ENCODE results near the gene LZTR1.

LZTR1 gene

GRCh38 chr22:20987375-20987774 lies 5.3 kb downstream of the LZTR1 start:
- H3K36me3 ChIP-seq (replicated peaks), result peaks cover 25% of the 10 kb centered on the region

DNA sequence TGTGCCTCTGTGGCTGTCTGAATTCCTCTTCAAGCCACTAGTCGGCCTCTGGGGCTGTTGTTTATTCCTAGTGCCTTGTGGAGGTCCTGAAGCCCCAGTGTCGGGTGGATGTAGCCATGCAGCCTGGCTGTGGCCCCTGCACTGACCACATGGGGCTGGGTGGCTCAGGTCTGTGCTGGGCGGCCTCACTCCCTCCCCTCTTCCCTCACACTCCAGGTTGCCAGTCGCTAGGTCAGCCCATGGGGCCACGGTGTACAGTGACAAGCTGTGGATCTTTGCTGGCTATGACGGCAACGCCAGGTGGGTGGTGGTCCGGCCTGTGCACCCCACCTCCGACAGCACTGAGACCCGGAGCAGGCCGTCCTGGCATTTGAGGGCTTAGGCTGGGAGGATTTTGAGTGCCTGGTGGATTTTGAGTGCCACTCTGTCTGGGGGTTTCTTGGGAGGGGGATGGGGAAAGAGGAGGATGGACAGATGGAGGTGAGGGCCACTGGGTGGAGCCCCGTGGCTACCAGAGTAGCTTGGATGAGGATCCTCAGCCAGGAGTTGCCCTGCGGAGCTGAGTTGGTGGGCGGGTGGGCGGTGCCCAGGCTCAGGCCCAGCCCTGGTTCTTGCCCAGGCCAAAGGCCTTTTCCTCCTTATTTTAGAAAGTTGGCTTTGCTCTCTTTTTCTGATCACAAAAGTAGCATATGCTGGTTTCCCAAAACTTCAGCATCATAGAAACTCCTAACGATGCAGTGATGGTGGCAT lies 6.7 kb downstream of the LZTR1 start:
- H3K36me3 ChIP-seq (replicated peaks), result peaks cover 28% of the 10 kb centered on the region
- no peaks in the 10 kb centered on the region for H3K9me3 ChIP-seq
- H3K4me1 ChIP-seq, result no peaks in the 10 kb centered on the region
- no peaks in the 10 kb centered on the region for H3K27me3 ChIP-seq (ENCODE audit: low read depth)
- H3K4me3 ChIP-seq, result no peak overlapping the region
- in situ Hi-C loops (cut with MboI; ENCODE audit: low sequenced_read_pairs), result loop anchor here (10.0 kb wide), 2 partner anchors 74 to 184 kb away; partner anchors contain the start of gene CRKL
- no peak for DNase-seq (ENCODE audit: low spot score in 2 of 2)

More at GRCh38 chr22:20987375-20987774, 5.3 kb downstream of the LZTR1 start:
- H3K4me1 ChIP-seq, result peaks cover 4% of the 10 kb centered on the region; the same call in 1 of the 2 replicates
- no peak overlapping the region for H3K4me3 ChIP-seq
- in situ Hi-C loops (cut with MboI; ENCODE audit: low sequenced_read_pairs), result loop anchor here (10.0 kb wide), 2 partner anchors 73 to 183 kb away; partner anchors contain the start of gene CRKL
- no peak for DNase-seq (ENCODE audit: low spot score in 2 of 2)
- no peaks in the 10 kb centered on the region for H3K27me3 ChIP-seq (ENCODE audit: low read depth)
- no peaks in the 10 kb centered on the region for H3K9me3 ChIP-seq

DNA sequence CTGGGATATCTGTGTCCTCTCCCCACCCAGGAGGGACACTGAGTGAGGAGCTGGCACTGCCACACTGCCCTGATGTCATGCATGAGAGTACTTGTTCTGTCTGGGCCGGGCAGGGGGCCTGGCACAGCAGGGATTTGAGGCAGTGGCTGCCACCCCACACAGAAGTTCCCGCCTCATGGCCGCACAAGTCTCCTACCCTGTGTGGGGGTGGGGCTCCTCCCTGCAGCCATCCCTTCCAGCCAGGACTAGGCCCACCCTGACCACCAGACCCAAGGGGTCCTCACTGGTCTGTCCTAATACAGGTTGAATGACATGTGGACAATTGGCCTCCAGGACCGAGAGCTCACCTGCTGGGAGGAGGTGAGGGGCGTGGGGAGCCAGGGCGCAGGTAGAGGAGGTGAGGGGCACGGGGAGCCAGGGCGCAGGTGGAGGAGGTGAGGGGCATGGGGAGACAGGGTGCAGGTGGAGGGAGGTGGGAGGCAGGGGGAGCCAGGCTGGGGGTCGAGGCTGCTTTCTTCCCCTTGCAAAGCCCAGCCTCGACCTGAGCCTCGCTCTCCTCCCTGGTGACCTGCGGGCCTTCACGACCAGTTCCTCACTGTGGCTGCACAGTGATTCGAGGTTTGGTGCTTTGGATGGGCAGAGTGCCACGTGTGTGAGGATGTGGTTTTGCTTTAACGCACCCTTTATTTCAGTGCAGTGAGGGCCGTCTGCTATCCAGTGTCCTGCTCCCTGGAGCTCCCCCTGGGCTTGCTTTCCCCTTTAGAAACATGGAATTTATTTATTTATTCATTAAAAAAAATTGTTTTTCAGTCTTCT lies 7.4 kb downstream of the LZTR1 start:
- in situ Hi-C loops (cut with MboI; ENCODE audit: low sequenced_read_pairs), result loop anchor here (10.0 kb wide), 2 partner anchors 75 to 185 kb away; partner anchors contain the start of gene CRKL
- no peaks in the 10 kb centered on the region for H3K4me1 ChIP-seq
- no peaks in the 10 kb centered on the region for H3K27me3 ChIP-seq (ENCODE audit: low read depth)
- peaks cover 24% of the 10 kb centered on the region for H3K36me3 ChIP-seq (replicated peaks)
- DNase-seq (ENCODE audit: low spot score in 2 of 2), result no peak
- no peaks in the 10 kb centered on the region for H3K9me3 ChIP-seq
- H3K4me3 ChIP-seq, result no peak overlapping the region

DNA sequence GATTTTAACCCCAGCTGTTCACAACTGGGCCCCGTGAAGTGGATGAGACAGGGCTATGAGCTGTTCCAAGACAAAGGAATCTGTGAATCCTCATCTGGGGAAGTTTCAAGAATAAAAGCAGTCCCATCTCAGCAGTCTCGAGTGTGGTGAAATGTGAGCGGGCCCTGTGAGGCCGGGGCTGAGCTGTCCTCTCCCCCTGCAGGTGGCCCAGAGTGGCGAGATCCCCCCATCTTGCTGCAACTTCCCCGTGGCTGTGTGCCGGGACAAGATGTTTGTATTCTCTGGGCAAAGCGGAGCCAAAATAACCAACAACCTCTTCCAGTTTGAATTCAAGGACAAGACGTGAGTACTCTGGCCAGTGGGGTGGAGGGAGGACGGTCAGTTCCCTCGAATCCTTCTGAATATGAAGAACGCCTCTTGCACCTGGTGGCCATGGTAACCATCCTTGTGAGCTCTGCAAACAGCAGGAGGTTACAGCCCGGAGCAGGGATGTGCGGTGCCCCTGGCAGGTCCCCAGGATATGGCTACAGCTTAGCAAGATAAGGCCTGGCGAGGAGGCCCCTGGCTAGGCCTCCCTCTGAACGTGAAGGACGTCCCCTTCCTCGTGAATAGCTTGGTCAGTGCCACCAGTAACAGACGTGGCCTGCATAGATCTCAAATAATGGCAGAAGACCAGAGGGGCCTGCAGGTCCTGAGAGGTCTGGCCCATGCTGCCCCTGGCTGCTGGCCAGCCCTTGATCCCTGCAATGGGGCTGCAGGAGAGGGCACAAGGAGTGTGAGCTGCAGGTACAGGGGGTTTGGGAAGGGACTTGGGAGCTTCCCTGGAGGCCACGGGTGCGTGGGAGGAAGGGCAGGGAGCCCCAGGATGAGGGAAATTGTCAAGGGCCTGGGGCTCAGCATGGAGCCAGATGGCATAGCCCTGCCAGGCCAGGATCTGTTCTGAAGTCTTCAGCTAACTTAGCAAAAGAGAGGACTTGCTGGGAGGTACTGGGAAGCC lies 8.4 kb downstream of the LZTR1 start:
- DNase-seq (ENCODE audit: low spot score in 2 of 2), result no peak
- no peaks in the 10 kb centered on the region for H3K27me3 ChIP-seq (ENCODE audit: low read depth)
- in situ Hi-C loops (cut with MboI; ENCODE audit: low sequenced_read_pairs), result no loop called here
- H3K36me3 ChIP-seq (replicated peaks), result peaks cover 27% of the 10 kb centered on the region
- H3K4me1 ChIP-seq, result no peaks in the 10 kb centered on the region
- H3K4me3 ChIP-seq, result no peak overlapping the region
- H3K9me3 ChIP-seq, result no peaks in the 10 kb centered on the region

DNA sequence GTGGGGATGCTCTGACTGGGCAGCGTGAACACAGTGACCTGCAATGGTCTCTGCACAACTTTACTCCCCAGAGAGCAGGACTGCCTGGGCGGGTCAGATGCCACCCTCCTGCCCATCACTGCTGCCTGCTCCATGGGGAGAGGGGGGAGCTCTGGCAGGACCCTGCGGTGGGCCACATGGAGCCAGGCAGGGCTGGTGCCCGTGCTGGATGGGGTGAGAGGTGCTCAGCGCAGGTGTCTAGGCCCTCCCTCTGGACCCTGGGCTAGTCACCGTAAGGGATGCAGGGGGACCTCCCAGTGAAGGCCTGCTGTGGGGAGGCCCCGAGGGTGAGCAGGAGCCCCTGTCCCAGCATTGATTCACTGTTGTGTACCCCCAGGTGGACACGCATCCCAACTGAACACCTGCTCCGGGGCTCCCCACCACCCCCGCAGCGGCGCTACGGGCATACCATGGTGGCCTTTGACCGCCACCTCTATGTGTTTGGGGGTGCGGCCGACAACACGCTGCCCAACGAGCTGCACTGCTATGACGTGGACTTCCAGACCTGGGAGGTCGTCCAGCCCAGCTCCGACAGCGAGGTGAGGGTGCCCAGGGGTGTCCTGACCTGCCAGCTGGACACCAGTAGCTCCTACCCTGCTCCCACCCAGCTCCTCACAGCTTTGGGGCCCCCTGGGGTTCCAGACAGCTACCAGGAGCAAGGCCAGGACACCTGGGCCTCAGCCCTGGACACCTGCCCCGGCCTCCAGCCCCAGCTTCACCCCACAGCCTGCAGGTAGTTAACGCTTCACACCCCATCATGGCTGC lies 9.4 kb downstream of the LZTR1 start:
- Histone ChIP-seq H3K4me1 (no peaks in the 10 kb centered on the region), H3K27me3 (ENCODE audit: low read depth) (no peaks in the 10 kb centered on the region), H3K4me3 (no peak overlapping the region), H3K9me3 (no peaks in the 10 kb centered on the region), H3K36me3 (replicated peaks) (peaks cover 23% of the 10 kb centered on the region)
- DNase-seq (ENCODE audit: low spot score in 2 of 2), result no peak
- in situ Hi-C loops (cut with MboI; ENCODE audit: low sequenced_read_pairs), result no loop called here

DNA sequence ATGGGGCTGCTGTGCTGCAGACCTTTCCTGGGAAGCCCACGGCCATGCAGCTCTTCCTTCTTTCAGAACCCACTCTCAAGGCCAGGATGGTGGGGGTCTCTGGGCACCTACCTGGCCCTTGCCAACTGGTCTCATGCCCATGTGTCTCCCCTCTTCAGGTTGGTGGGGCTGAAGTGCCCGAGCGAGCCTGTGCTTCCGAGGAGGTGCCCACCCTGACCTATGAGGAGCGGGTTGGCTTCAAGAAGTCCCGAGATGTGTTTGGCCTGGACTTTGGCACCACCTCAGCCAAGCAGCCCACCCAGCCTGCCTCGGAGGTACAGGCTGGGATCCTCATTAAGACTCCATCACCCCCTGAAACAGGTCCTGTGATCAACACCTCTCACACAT lies 10.0 kb downstream of the LZTR1 start:
- Histone ChIP-seq H3K4me3 (no peak overlapping the region), H3K36me3 (replicated peaks) (peaks cover 26% of the 10 kb centered on the region), H3K27me3 (ENCODE audit: low read depth) (no peaks in the 10 kb centered on the region), H3K9me3 (no peaks in the 10 kb centered on the region), H3K4me1 (no peaks in the 10 kb centered on the region)
- DNase-seq (ENCODE audit: low spot score in 2 of 2), result no peak
- in situ Hi-C loops (cut with MboI; ENCODE audit: low sequenced_read_pairs), result no loop called here

- H3K4me3 ChIP-seq, result no peak overlapping the region
- peaks cover 30% of the 10 kb centered on the region for H3K36me3 ChIP-seq (replicated peaks)
- no peaks in the 10 kb centered on the region for H3K9me3 ChIP-seq
- H3K4me1 ChIP-seq, result no peaks in the 10 kb centered on the region
- in situ Hi-C loops (cut with MboI; ENCODE audit: low sequenced_read_pairs), result no loop called here
- DNase-seq (ENCODE audit: low spot score in 2 of 2), result no peak
- no peaks in the 10 kb centered on the region for H3K27me3 ChIP-seq (ENCODE audit: low read depth)
These were observed 10.6 kb downstream of the LZTR1 start for GRCh38 chr22:20992456-20993303.

- peaks cover 35% of the 10 kb centered on the region for H3K36me3 ChIP-seq (replicated peaks)
- H3K4me3 ChIP-seq, result no peak overlapping the region
- in situ Hi-C loops (cut with MboI; ENCODE audit: low sequenced_read_pairs), result no loop called here
- no peak for DNase-seq (ENCODE audit: low spot score in 2 of 2)
- H3K9me3 ChIP-seq, result no peaks in the 10 kb centered on the region
- no peaks in the 10 kb centered on the region for H3K4me1 ChIP-seq
- no peaks in the 10 kb centered on the region for H3K27me3 ChIP-seq (ENCODE audit: low read depth)
These were observed 11.4 kb downstream of the LZTR1 start for GRCh38 chr22:20993304-20994127.

- Histone ChIP-seq H3K27me3 (ENCODE audit: low read depth) (no peaks in the 10 kb centered on the region), H3K9me3 (no peaks in the 10 kb centered on the region), H3K4me1 (no peaks in the 10 kb centered on the region), H3K4me3 (no peak overlapping the region), H3K36me3 (replicated peaks) (peaks cover 42% of the 10 kb centered on the region)
- DNase-seq (ENCODE audit: low spot score in 2 of 2), result no peak
- in situ Hi-C loops (cut with MboI; ENCODE audit: low sequenced_read_pairs), result no loop called here
These were observed 12.2 kb downstream of the LZTR1 start for GRCh38 chr22:20994128-20994901.

- Histone ChIP-seq H3K9me3 (no peaks in the 10 kb centered on the region), H3K4me3 (no peak overlapping the region), H3K36me3 (replicated peaks) (peaks cover 47% of the 10 kb centered on the region), H3K27me3 (ENCODE audit: low read depth) (no peaks in the 10 kb centered on the region), H3K4me1 (no peaks in the 10 kb centered on the region)
- in situ Hi-C loops (cut with MboI; ENCODE audit: low sequenced_read_pairs), result no loop called here
- no peak for DNase-seq (ENCODE audit: low spot score in 2 of 2)
These were observed 12.8 kb downstream of the LZTR1 start for GRCh38 chr22:20994902-20995241.
